Measurements from ENCODE around the gene AUTS2.

AUTS2 gene

GRCh38 chr7:69847921-69848612 is 249.8 kb downstream of the AUTS2 start:
- DNase-seq (ENCODE audit: low read depth) = no peak
- no peak for TF ChIP-seq CTCF (IDR thresholded peaks at IDR 0.05; ENCODE audit: low read depth, low read length, missing control alignments)
- H3K4me3 ChIP-seq (ENCODE audit: low read depth, low read length) = no peak overlapping the region
- in situ Hi-C loops (cut with HindIII; ENCODE audit: low sequenced_read_pairs) = no loop called here

GRCh38 chr7:69849268-69849667 is 251.0 kb downstream of the AUTS2 start:
- no peak for DNase-seq (ENCODE audit: low read depth)
- no peak overlapping the region for H3K4me3 ChIP-seq (ENCODE audit: low read depth, low read length)
- TF ChIP-seq CTCF (IDR thresholded peaks at IDR 0.05; ENCODE audit: low read depth, low read length, missing control alignments) = no peak
- in situ Hi-C loops (cut with HindIII; ENCODE audit: low sequenced_read_pairs) = no loop called here

- no peak for DNase-seq (ENCODE audit: low read depth)
- no peak for TF ChIP-seq CTCF (IDR thresholded peaks at IDR 0.05; ENCODE audit: low read depth, low read length, missing control alignments)
- no peak overlapping the region for H3K4me3 ChIP-seq (ENCODE audit: low read depth, low read length)
- in situ Hi-C loops (cut with HindIII; ENCODE audit: low sequenced_read_pairs) = no loop called here
Measured at GRCh38 chr7:69857014-69857413, 258.7 kb downstream of the AUTS2 start.

GRCh38 chr7:69858471-69858870 is 260.2 kb downstream of the AUTS2 start:
- no peak for DNase-seq (ENCODE audit: low read depth)
- no peak for TF ChIP-seq CTCF (IDR thresholded peaks at IDR 0.05; ENCODE audit: low read depth, low read length, missing control alignments)
- H3K4me3 ChIP-seq (ENCODE audit: low read depth, low read length) = no peak overlapping the region
- in situ Hi-C loops (cut with HindIII; ENCODE audit: low sequenced_read_pairs) = no loop called here

GRCh38 chr7:69859342-69859741 is 261.1 kb downstream of the AUTS2 start:
- in situ Hi-C loops (cut with HindIII; ENCODE audit: low sequenced_read_pairs) = no loop called here
- TF ChIP-seq CTCF (IDR thresholded peaks at IDR 0.05; ENCODE audit: low read depth, low read length, missing control alignments) = no peak
- H3K4me3 ChIP-seq (ENCODE audit: low read depth, low read length) = no peak overlapping the region
- DNase-seq (ENCODE audit: low read depth) = no peak

- TF ChIP-seq CTCF (IDR thresholded peaks at IDR 0.05; ENCODE audit: low read depth, low read length, missing control alignments) = no peak
- in situ Hi-C loops (cut with HindIII; ENCODE audit: low sequenced_read_pairs) = no loop called here
- DNase-seq (ENCODE audit: low read depth) = no peak
- H3K4me3 ChIP-seq (ENCODE audit: low read depth, low read length) = no peak overlapping the region
Measured at GRCh38 chr7:69860486-69860885, 262.2 kb downstream of the AUTS2 start.
